Liver (tissue), 3 donors: ENCODE data around the gene SCN8A.

ENCODE experiments used
- ATF3 ChIP-seq: IDR thresholded peaks from 2 replicates; pipeline ENCODE4 v1.6.1; 2016; ENCODE audit warnings: antibody characterized with exemption
- CTCF ChIP-seq: fragments of 150-350 bp; IDR thresholded peaks from 2 replicates; pipeline ENCODE4 v1.5.1; 2017; ENCODE audit warnings: improper control_type of control experiment, low read depth, low read length; ENCODE audit not compliant: missing input control
- EGR1 ChIP-seq, 2 donors: IDR thresholded peaks; 2 replicates each; pipeline ENCODE4 v1.6.1; 2016 to 2018; ENCODE audit warnings: antibody characterized with exemption in 2 of 2, low read depth in 2 of 2
- MAX ChIP-seq: IDR thresholded peaks from 2 replicates; pipeline ENCODE4 v1.6.1; 2016; ENCODE audit warnings: antibody characterized with exemption
- REST ChIP-seq: IDR thresholded peaks from 2 replicates; pipeline ENCODE4 v1.6.1; 2016; ENCODE audit warnings: antibody characterized with exemption, mild to moderate bottlenecking
- SP1 ChIP-seq: IDR thresholded peaks from 2 replicates; pipeline ENCODE4 v1.6.1; 2018; ENCODE audit warnings: antibody characterized with exemption, mild to moderate bottlenecking
- donor health status: healthy.
- donor health status: healthy.

- TF ChIP-seq REST (no peak), CTCF (no peak), MAX (no peak), EGR1 (IDR thresholded peaks at IDR 0.05; ENCODE audit: low read depth in 2 of 2) (no peak), ATF3 (no peak), SP1 (no peak)
Measured at GRCh38 chr12:51833448-51834227, 242.6 kb downstream of the SCN8A start.
